ENCODE results near the gene DTNB.
"Not testable (repeated sequence)": the region's sequence is repeated elsewhere in the genome, so short reads cannot be mapped to it uniquely, and the experiment has no call there.

Gene DTNB

GRCh38 chr2:25673300-25674076 is at the start of gene DTNB:
Gene DTNB, minus strand, starts transcription at chr2:25673577. Its CDS starts 20,917 bp downstream, at chr2:25652660.
- peak; percentile 86 for DNase-seq

GRCh38 chr2:25722224-25722623 is 48.8 kb upstream of the DTNB start:
- DNase-seq, result no peak

GRCh38 chr2:25720575-25720974 is 47.2 kb upstream of the DTNB start:
- DNase-seq, result no peak

GRCh38 chr2:25714740-25715139 is 41.4 kb upstream of the DTNB start:
- DNase-seq, result no peak

GRCh38 chr2:25712455-25712854 is 39.1 kb upstream of the DTNB start:
- no peak for DNase-seq

GRCh38 chr2:25711675-25712354 is 38.4 kb upstream of the DTNB start:
- DNase-seq, result no peak

- no peak for DNase-seq
Observed at GRCh38 chr2:25710750-25711149, 37.4 kb upstream of the DTNB start.

- DNase-seq, result no peak
Observed at GRCh38 chr2:25709349-25709748, 36.0 kb upstream of the DTNB start.

DNA sequence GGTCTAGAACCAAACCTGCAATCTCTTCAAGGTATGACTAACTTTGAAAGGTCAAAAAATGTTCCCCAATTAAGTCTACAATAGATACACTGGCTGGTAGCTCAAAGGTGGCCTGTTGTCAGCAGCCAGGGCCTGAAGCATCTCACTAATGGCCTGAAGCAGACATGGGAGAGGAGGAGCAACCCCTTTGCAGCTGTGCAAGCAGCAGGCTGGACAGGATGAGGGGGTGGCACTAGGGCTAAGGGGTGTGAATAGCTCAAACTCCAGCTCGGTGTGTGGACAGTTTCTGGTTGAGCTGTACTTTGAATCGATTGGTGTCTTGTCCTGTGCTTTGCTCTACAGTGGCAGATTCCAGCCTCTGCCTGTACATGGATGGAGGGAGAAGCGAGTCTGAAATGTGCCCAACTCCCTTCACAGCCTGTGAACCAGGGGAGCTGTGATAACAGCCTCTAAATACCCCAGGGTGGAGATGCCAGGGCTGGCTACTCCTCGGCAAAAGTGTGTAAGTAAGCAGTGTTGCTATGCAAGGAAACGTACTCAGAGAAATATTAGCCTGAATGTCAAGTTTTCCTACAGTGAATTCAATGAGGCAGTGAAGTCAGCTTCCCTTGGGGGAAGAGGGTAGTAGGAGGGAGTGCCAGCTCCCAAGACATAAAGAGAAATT is 34.7 kb upstream of the DTNB start:
- DNase-seq, result no peak

DNA sequence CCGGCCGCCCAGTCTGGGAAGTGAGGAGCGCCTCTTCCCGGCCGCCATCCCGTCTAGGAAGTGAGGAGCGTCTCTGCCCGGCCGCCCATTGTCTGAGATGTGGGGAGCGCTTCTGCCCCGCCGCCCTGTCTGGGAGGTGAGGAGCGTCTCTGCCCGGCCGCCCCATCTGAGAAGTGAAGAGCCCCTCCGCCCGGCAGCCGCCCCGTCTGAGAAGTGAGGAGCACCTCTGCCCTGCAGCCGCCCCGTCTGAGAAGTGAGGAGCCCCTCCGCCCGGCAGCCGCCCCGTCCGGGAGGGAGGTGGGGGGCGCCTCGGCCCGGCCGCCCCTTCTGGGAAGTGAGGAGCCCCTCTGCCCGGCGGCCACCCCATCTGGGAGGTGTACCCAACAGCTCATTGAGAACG is 32.2 kb upstream of the DTNB start:
- DNase-seq, result not testable (repeated sequence)

- no peak for DNase-seq
Observed at GRCh38 chr2:25701801-25702200, 28.4 kb upstream of the DTNB start.

GRCh38 chr2:25700221-25700660 is 26.9 kb upstream of the DTNB start:
- no peak for DNase-seq

DNA sequence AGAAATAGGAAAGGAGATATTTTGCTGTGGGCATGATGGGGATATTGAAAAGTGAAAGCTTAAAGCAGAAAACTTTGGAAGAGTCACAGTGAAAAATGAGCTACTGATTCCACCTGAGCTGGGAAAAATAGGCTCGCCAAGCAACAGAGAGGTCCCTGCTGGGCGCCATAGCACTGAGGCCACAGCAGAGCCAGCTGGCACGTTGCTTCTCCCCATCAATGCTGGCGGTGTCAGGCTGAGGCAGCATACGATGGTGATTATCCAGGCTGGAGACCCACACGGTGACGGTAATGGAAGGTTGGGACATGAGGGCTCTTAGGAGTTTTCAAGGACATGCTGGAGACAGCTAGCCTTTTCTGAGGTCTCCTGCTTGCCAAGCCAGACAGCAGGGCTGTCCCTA is 25.8 kb upstream of the DTNB start:
- no peak for DNase-seq

- DNase-seq, result no peak
Observed at GRCh38 chr2:25698752-25699151, 25.4 kb upstream of the DTNB start.

- no peak for DNase-seq
Observed at GRCh38 chr2:25697559-25698341, 24.4 kb upstream of the DTNB start.

GRCh38 chr2:25692737-25693445 is 19.5 kb upstream of the DTNB start:
- no peak for DNase-seq

DNA sequence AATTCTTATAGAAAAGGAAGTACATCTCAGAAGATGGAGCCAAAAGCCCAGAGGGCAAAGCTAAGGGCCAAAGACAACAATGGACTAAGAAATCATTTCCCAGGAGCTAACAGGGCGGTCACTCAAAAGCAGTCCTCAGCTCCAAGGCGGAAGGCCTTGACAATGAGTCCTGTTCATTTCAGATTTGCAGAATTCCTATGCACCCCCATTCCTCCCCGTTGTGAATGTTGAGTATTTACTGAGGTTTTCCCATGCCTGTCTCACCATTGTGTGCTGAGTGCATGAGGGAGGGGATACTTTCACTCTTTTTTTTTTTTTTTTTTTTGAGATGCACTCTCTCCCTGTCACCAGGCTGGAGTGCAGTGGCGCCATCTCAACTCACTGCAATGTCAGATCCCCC is 18.8 kb upstream of the DTNB start:
- DNase-seq, result no peak

GRCh38 chr2:25690058-25690457 is 16.7 kb upstream of the DTNB start:
- no peak for DNase-seq

DNA sequence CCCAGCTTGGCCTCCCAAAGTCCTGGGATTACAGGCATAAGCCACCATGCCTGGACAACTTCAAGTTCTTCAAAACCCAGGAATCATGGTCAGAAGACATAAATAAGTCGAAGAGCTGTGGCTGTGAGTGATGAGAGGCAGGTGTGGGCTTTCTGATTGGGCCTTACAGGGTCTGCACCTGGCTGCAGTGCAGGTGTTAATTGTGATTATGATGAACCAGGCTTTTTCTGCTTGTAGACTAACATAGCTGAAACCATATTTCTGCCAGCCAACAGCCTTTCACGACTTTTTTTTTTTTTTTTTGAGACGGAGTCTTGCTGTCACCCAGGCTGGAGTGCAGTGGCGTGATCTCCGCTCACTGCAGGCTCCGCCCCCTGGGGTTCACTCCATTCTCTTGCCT is 14.9 kb upstream of the DTNB start:
- DNase-seq, result no peak

- no peak for DNase-seq
Observed at GRCh38 chr2:25685741-25686140, 12.4 kb upstream of the DTNB start.

DNA sequence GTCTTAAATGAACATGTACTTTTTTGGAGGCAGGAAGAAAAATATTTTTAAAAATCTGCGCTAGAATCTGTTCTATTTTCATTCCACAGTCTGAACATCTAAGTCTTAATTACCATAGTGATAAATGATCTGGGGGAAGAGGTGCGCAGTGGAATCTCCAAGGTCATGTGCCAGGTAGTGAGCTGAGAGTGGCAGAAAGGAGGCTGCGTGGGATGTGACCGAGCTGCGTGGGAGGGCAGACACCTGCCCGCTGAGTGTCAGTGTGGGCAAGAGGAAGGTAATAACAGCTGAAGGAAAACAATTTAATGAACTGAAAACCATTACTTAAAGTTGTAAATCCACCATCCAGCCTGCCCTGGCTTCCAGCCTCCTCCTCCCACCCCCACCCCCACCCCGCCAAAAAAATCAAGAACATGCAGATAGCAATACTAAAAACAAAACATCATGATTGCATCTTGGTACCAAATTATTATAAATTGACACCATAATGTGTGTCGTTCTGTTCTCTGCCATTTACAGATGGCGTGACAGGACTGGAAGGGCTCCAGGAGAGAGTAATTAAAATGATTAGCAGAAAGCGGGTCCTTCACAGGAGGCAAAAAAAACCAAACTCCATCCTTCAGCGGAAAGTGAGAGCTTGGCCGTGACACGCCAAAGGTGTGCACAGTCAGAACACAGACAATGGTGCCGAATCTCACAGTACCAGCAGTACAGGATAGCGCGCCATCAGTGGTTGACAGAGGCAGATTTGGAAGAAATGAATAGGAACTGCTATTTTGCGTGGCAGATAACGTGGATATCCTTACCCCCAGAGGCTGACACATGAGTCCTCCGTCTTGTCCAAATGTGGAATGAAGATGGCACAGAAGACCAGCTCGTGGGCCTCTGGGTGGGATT is 11.4 kb upstream of the DTNB start:
- no peak for DNase-seq
